ENCODE results near the gene SGK2.
"Not testable (repeated sequence)": the region's sequence is repeated elsewhere in the genome, so short reads cannot be mapped to it uniquely, and the experiment has no call there.

The SGK2 gene

DNA sequence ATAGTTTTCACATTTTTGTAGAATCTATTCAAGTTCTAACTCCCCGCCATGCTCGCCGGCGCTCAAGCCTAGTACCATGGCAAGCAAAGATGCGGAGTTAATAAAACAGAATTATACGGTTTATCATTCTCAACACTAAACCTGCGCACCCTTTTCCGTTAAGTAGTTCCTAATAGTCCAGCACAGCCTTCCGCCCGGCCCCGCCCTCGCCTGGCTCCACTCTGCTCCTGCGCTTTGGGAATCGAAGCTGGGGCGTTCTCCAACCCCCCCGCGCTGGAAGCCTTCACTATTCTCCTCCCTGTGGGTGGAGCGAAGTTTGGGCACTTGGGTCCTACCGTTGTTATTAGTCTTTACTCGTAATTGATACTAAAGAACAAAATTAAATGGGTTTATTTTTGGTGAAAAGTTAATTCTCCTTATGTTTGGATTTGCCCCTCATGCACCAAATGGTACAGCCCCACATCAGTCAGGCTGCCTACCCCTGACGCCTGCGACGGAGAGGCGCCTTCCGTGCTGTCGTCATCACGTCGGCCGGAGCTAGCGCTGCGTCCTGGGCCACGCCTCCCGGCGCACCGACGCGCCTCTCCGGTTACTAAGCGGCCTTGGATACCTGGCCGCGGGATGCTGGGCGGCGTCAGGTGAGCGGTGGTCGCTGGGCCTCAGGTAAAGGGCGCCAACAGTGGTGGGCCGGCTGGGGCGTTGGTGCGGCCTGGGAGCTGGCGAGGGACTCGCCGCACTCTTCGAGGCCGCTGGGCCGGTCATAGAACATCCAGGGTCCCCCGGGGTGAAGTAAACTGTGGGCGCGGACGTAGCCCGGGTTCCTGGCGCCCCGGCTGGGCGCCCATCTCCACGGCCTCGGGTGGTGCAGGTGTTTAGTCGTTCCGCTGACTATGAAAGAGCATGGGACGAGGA, 31.8 kb downstream of the SGK2 start, which contains the start of gene IFT52:
Gene IFT52 (plus strand): TSS at position 546 of the 912 bp plus-strand sequence. CDS start 3,762 bp downstream, outside the sequence.
- DNase-seq = peak; percentile 58 to 97 (median 88)

DNA sequence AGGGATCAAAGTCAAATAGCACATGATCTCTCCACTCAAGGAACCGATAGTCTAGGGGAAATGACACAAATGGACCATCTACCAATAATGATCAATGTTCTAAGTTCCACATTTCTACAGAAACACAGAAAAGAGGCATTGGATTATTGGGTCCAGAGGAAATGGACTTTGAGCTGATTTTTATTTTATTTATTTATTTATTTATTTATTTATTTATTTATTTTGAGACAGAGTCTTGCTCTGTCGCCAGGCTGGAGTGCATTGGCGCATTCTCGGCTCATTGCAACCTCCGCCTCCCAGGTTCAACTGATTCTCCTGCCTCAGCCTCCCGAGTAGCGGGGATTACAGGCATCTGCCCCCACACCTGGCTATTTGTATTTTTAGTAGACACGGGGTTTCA, 43.1 kb downstream of the SGK2 start:
- DNase-seq = not testable (repeated sequence)

DNA sequence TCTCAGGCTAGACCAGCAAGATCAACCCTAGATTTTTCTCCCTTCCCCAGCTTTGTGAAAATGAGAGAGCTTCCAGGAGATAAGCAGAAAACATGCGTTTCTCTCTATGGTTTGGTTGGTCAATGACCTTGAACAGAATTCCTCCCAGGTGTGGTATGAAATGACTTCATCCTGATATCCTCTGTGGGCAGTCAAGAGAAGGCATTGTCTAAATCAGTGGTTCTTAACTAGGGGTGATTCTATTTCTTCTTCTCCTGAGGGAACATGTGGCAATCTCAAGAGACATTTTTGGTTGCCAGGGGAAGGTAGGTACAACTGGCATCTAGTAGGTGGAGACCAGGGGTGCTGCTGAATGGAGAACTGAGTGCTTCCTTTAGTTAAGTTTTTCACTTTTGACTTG, 44.3 kb downstream of the SGK2 start:
- no peak for DNase-seq

DNA sequence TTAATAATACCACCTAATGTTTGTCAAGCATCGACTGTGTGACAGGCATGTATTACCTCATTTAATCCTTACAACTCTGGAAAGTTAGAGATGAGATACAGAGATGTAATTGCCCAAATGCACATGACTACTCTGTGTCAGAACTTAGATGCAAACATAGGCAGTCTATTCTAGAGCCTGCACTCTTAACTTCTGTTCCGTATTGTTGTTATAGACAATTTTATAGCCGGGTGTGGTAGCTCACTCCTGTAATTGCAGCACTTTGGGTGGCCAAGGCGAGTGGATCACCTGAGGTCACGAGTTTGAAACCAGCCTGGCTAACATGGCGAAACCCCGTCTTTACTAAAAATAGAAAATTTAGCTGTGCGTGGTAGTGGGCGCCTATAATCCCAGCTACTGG, 46.9 kb downstream of the SGK2 start:
- DNase-seq = no peak

- DNase-seq = not testable (repeated sequence)
Observed at GRCh38 chr20:43607278-43607677, 48.5 kb downstream of the SGK2 start.

- DNase-seq = no peak
Observed at GRCh38 chr20:43631598-43631997, 72.8 kb downstream of the SGK2 start.
